ENCODE measurements around the gene GRIFIN. TPM values are rescaled to one million over a fixed set of nuclear protein-coding genes. Genes with fewer than 3 reads are reported as not detected.

The GRIFIN gene
- polyA plus RNA-seq (2011; rRNA removed) (not detected in 2 replicates), polyA plus RNA-seq (2017; fragmentation: RNase III; extraction: RNeasy Plus Mini Kit Qiagen cat#74134 plus additional on column Dnase treatment) (not detected in 3 replicates), polyA minus RNA-seq (2011; rRNA and poly(A)+ RNA removed) (not detected in 2 replicates)
- polyA plus RNA-seq (2012; cell fraction: cytosol; rRNA removed), result not detected in 2 replicates
- polyA plus RNA-seq (2012; cell fraction: nucleus; rRNA removed), result not detected in 2 replicates

GRCh38 chr7:2476298-2476697 is at the start of gene GRIFIN:
TSS of gene GRIFIN (minus strand) at chr7:2476398. CDS start at chr7:2476383, 15 bp downstream.
- no peak for DNase-seq (ENCODE audit: low read depth in 1 of 2, low spot score in 1 of 2)
- ATAC-seq, result no peak
- Histone ChIP-seq H3K4me3 (no peak within 1 kb of the TSS), H3K27ac (no peak within 1 kb of the TSS; a peak in 1 of 6 replicates), H3K4me2 (no peak within 1 kb of the TSS), H3K9me3 (no peaks in the 10 kb centered on the region), H3K4me1 (peaks cover 12% of the 10 kb centered on the region; the same call in 2 of the 3 replicates)
- ChIA-PET POLR2A (no interaction called here), CTCF (interaction anchor here (0.6 to 5.9 kb wide), 6 partner anchors 7 to 205 kb away, joined by 3 to 45 read pairs (median 4); no protein-coding TSS in a partner anchor)
- TF ChIP-seq TFCP2L1 (CRISPR knock-in tag; IDR thresholded peaks at IDR 0.05) (no peak), HOXA7 (CRISPR knock-in tag; IDR thresholded peaks at IDR 0.05) (no peak), HMGXB4 (CRISPR knock-in tag; IDR thresholded peaks at IDR 0.05; ENCODE audit: borderline replicate concordance) (no peak), NFE2L2 (conservative IDR thresholded peaks at IDR 0.05; ENCODE audit: low read length) (no peak), FOSB (CRISPR knock-in tag; IDR thresholded peaks at IDR 0.05) (no peak), ZC3H11A (IDR thresholded peaks at IDR 0.05) (no peak), KDM5A (IDR thresholded peaks at IDR 0.05) (no peak), HDAC2 (IDR thresholded peaks at IDR 0.05) (no peak), MYC (IDR thresholded peaks at IDR 0.05; ENCODE audit: borderline replicate concordance, low read length) (no peak), RFX5 (IDR thresholded peaks at IDR 0.05) (no peak), FOSL2 (IDR thresholded peaks at IDR 0.05) (no peak), FOSL2 (CRISPR knock-in tag; IDR thresholded peaks at IDR 0.05) (no peak), EP300 (IDR thresholded peaks at IDR 0.05) (no peak), CHD4 (IDR thresholded peaks at IDR 0.05; ENCODE audit: borderline replicate concordance) (no peak), ATOH8 (CRISPR knock-in tag; IDR thresholded peaks at IDR 0.05; ENCODE audit: low read depth) (no peak), JUN (IDR thresholded peaks at IDR 0.05) (no peak), RCOR1 (IDR thresholded peaks at IDR 0.05; ENCODE audit: low read depth, low read length) (no peak)
- 47% methylated on average over 3 of the region's 16 CpGs for WGBS (ENCODE audit: missing lambda C conversion rate)
- FAIRE-seq, result no peak

GRCh38 chr7:2524808-2525657 is 48.8 kb upstream of the GRIFIN start:
- 85% methylated on average over 26 of the region's 53 CpGs for WGBS (ENCODE audit: missing lambda C conversion rate)
- H3K27ac ChIP-seq, result peak overlapping the region; percentile 81 to 95
- FAIRE-seq (no peak), ATAC-seq (no peak), DNase-seq (ENCODE audit: low read depth in 1 of 2, low spot score in 1 of 2) (no peak)
- peaks cover 97% of the 10 kb centered on the region for H3K4me1 ChIP-seq
- H3K4me3 ChIP-seq, result no peak overlapping the region
- CTCF ChIA-PET, result interaction anchor here (0.7 to 2.2 kb wide), 2 partner anchors 47 to 56 kb away, joined by 3 to 9 read pairs; no protein-coding TSS in a partner anchor
- no peaks in the 10 kb centered on the region for H3K9me3 ChIP-seq
- H3K4me2 ChIP-seq, result peak overlapping the region; percentile 99; the same call in 2 of the 3 replicates
- POLR2A ChIA-PET, result no interaction called here
- TF ChIP-seq HEYL (CRISPR knock-in tag; IDR thresholded peaks at IDR 0.05) (no peak), ESRRA (IDR thresholded peaks at IDR 0.05; ENCODE audit: borderline replicate concordance, low read length) (no peak), CTCF (IDR thresholded peaks at IDR 0.05) (no peak), MAFK (IDR thresholded peaks at IDR 0.05; ENCODE audit: partially characterized antibody) (no peak), ZFP36 (IDR thresholded peaks at IDR 0.05; ENCODE audit: borderline replicate concordance, partially characterized antibody) (no peak), ZSCAN20 (CRISPR knock-in tag; IDR thresholded peaks at IDR 0.05) (no peak), PHF8 (IDR thresholded peaks at IDR 0.05; ENCODE audit: borderline replicate concordance, low read depth) (no peak), MAZ (IDR thresholded peaks at IDR 0.05; ENCODE audit: borderline replicate concordance, low read depth, low read length) (no peak), TP53 (CRISPR knock-in tag; IDR thresholded peaks at IDR 0.05) (no peak), MAX (IDR thresholded peaks at IDR 0.05) (no peak), CHD4 (IDR thresholded peaks at IDR 0.05; ENCODE audit: borderline replicate concordance) (no peak), ATOH8 (CRISPR knock-in tag; IDR thresholded peaks at IDR 0.05; ENCODE audit: low read depth) (no peak), FOSL2 (IDR thresholded peaks at IDR 0.05) (no peak), FOSL2 (CRISPR knock-in tag; IDR thresholded peaks at IDR 0.05) (no peak), FOXS1 (CRISPR knock-in tag; IDR thresholded peaks at IDR 0.05) (no peak), SMC3 (IDR thresholded peaks at IDR 0.05) (no peak), BCL3 (IDR thresholded peaks at IDR 0.05) (no peak), HOXA7 (CRISPR knock-in tag; IDR thresholded peaks at IDR 0.05) (no peak)

Data from A549 (cell line).